B cell (primary cell): ENCODE results near the gene KIRREL1. TPM values are rescaled to one million over a fixed set of nuclear protein-coding genes. Genes with fewer than 3 reads are reported as not detected.

Experiments
- ATAC-seq: fragments of 200-7000 bp; cut with Tn5 transposase; one replicate; pipeline ENCODE4 v1.10.0; 2021; ENCODE audit warnings: low read depth, mild to moderate bottlenecking, moderate number of reproducible peaks, moderate library complexity
- CTCF ChIA-PET: fragments of 350-600 bp; sonication (Branson Sonifier 250); formaldehyde crosslinking; loops from one replicate; lab custom pipeline; 2021; ENCODE audit warnings: antibody characterized with exemption, inconsistent platforms; lab: Charles Lee
- POLR2A ChIA-PET: fragments of 350-600 bp; sonication (Branson Sonifier 250); formaldehyde crosslinking; loops from one replicate; lab custom pipeline; 2021; ENCODE audit warnings: antibody characterized with exemption; lab: Charles Lee
- DNase-seq: peaks from one replicate; pipeline ENCODE4 v3.0.0; 2013
- H2AFZ ChIP-seq: 2 replicates; pipeline ENCODE4 v1.6.1; 2012; ENCODE audit warnings: mild to moderate bottlenecking, low read depth, low read length; ENCODE audit not compliant: insufficient read depth, poor library complexity, severe bottlenecking
- H3K27ac ChIP-seq, 2 donors: 1 replicate in 1 of 2; 2 replicates in 1 of 2; pipeline ENCODE4 v1.5.1; 2012 to 2013; ENCODE audit warnings: low read length in 2 of 2, mild to moderate bottlenecking in 2 of 2, moderate library complexity in 1 of 2
- H3K27me3 ChIP-seq, 4 experiments: fragments of 200-600 bp in 1 of 4; sonication (generic) in 1 of 4; replicated peaks in 1 of 4; 1 replicate in 2 of 4; 2 replicates in 2 of 4; pipeline versions ENCODE4 v1.6.1 to v1.7.0; 2013 to 2016; ENCODE audit warnings: low read length in 3 of 4, mild to moderate bottlenecking in 2 of 4, mixed read lengths in 1 of 4, moderate library complexity in 1 of 4; ENCODE audit not compliant: insufficient read depth in 4 of 4, control insufficient read depth in 3 of 4; ENCODE audit errors: control extremely low read depth in 1 of 4
- H3K36me3 ChIP-seq, 2 experiments: replicated peaks in 1 of 2; 1 replicate in 1 of 2; 2 replicates in 1 of 2; pipeline versions ENCODE4 v1.6.1 to v1.7.1; 2013; ENCODE audit warnings: low read length in 1 of 2; ENCODE audit not compliant: insufficient read depth in 2 of 2, control insufficient read depth in 1 of 2; ENCODE audit errors: control extremely low read depth in 1 of 2, extremely low read depth in 1 of 2
- H3K4me1 ChIP-seq, 2 donors: fragments of 200-600 bp in 1 of 2; sonication (generic) in 1 of 2; 1 replicate in 1 of 2; 2 replicates in 1 of 2; pipeline versions ENCODE4 v1.5.1 to v1.6.1; 2013 to 2017; ENCODE audit warnings: low read length in 2 of 2; ENCODE audit not compliant: control insufficient read depth in 2 of 2, insufficient read depth in 2 of 2
- H3K4me2 ChIP-seq: replicated peaks from 2 replicates; pipeline ENCODE3; 2012; ENCODE audit warnings: mild to moderate bottlenecking, low read depth, low read length; ENCODE audit not compliant: poor library complexity, severe bottlenecking
- H3K4me3 ChIP-seq, 5 experiments: fragments of 200-600 bp in 1 of 5; sonication (generic) in 1 of 5; 1 replicate in 3 of 5; 2 replicates in 2 of 5; pipeline versions ENCODE4 v1.5.1 to v1.7.0; 2011 to 2016; ENCODE audit warnings: low read length in 4 of 5, mild to moderate bottlenecking in 4 of 5, low read depth in 2 of 5, control low read depth in 1 of 5, moderate library complexity in 1 of 5; ENCODE audit not compliant: insufficient read depth in 1 of 5; ENCODE audit errors: control extremely low read depth in 1 of 5, extremely low read depth in 1 of 5
- H3K79me2 ChIP-seq: fragments of 200-600 bp; sonication (generic); one replicate; pipeline ENCODE4 v1.6.0; 2016; ENCODE audit warnings: low read length; ENCODE audit not compliant: control insufficient read depth, insufficient read depth
- H3K9ac ChIP-seq: fragments of 200-600 bp; sonication (generic); 2 replicates; pipeline ENCODE4 v1.6.1; 2017; ENCODE audit warnings: mild to moderate bottlenecking, low read length, moderate library complexity
- H3K9me3 ChIP-seq, 3 donors: one replicate each; pipeline versions ENCODE4 v1.6.1 to v1.7.1; 2013; ENCODE audit warnings: low read length in 2 of 3; ENCODE audit not compliant: control insufficient read depth in 2 of 3, insufficient read depth in 1 of 3; ENCODE audit errors: control extremely low read depth in 1 of 3
- H4K20me1 ChIP-seq: 2 replicates; pipeline ENCODE4 v1.6.0; 2012; ENCODE audit warnings: mild to moderate bottlenecking, low read length; ENCODE audit not compliant: insufficient read depth, control insufficient read depth, poor library complexity, severe bottlenecking
- H3K27ac Mint-ChIP-seq: one replicate; pipeline ENCODE4 v1.8.0; 2021; ENCODE audit warnings: mixed read lengths
- H3K27me3 Mint-ChIP-seq: one replicate; pipeline ENCODE4 v1.8.0; 2021; ENCODE audit warnings: mixed read lengths
- H3K4me1 Mint-ChIP-seq: one replicate; pipeline ENCODE4 v1.8.0; 2021; ENCODE audit warnings: mixed read lengths
- H3K4me3 Mint-ChIP-seq: one replicate; pipeline ENCODE4 v1.8.0; 2021; ENCODE audit warnings: mixed read lengths
- H3K9me3 Mint-ChIP-seq: one replicate; pipeline ENCODE4 v1.8.0; 2022; ENCODE audit warnings: mixed read lengths; ENCODE audit not compliant: insufficient read depth
- EZH2 ChIP-seq: IDR thresholded peaks from 2 replicates; pipeline ENCODE4 v1.6.1; 2012; ENCODE audit warnings: borderline replicate concordance, low read depth, mild to moderate bottlenecking, moderate library complexity, low read length; ENCODE audit not compliant: insufficient read depth, poor library complexity, severe bottlenecking
- WGBS: methylation state at CpG from one replicate; pipeline ENCODE4 v1.1.5; 2013; ENCODE audit warnings: missing lambda C conversion rate; ENCODE audit not compliant: insufficient coverage; 5-methylcytosine and 5-hydroxymethylcytosine counted together
- intact Hi-C: fragments of 100-400 bp; cut with micrococcal nuclease; formaldehyde crosslinking; loops from one replicate; pipeline ENCODE4 v1.10.0; 2022
- polyA plus RNA-seq: library from polyadenylated mRNA; depleted of rRNA; stranded (reverse); fragments of >200 nt; gene quantifications from 2 replicates; pipeline ENCODE4 v1.2.3, GENCODE V29; 2012
- total RNA-seq, 2 donors: library from RNA; stranded (reverse); fragments of 120-200 nt in 1 of 2; gene quantifications; 1 replicate in 1 of 2; 2 replicates in 1 of 2; pipeline versions ENCODE4 v1.2.3 to v1.2.4, GENCODE V29; 2013 to 2022
- TF ChIP-seq, protein P1 (sequence below): fragments of 200-600 bp; IDR thresholded peaks from one replicate; pipeline ENCODE4 v1.8.0; 2022; ENCODE audit warnings: antibody characterized with exemption, mild to moderate bottlenecking

KIRREL1 gene
- total and polyA plus RNA-seq, 2 donors (not counting 1 experiment from before 2014, with no cell fraction given), result not detected

GRCh38 chr1:157956732-157957131, 36.7 kb upstream of the KIRREL1 start:
- CTCF ChIA-PET, result interaction anchor here (1.0 to 17.2 kb wide), 5 partner anchors 12 to 164 kb away, joined by 3 to 353 read pairs (median 5); a partner anchor contains a TSS
- DNase-seq, result peak; percentile 25
- H3K4me3 Mint-ChIP-seq, result no peak overlapping the region

DNA sequence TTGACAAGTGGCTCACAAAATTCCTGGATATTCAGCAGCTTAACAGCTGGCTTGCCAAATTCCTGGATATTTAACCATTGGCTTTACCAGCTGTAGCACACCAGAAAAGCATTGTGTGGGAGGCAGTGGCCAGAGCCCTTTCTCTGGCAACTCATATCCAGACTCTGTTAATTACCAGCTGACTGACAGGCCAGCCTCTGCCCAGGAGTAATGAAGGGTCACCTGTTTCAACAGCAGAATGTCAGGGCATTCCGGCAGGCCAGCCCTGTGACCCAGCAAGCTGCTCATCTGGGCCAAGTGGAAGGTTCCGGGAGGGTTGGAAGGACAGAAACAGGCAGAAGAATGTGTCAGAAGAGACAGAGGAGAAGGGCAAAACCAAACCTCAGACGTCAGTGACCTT, 35.2 kb upstream of the KIRREL1 start:
- H3K27me3 Mint-ChIP-seq, result peaks cover 17% of the 10 kb centered on the region
- Histone ChIP-seq H3K4me2 (no peak overlapping the region), H3K4me3 (no peak overlapping the region), H3K79me2 (no peaks in the 10 kb centered on the region), H2AFZ (no peak overlapping the region), H3K27me3 (peaks cover 0 to 15% (median 7%) of the 10 kb centered on the region in 4 experiments), H3K9me3 (no peaks in the 10 kb centered on the region), H3K4me1 (peaks cover 23% of the 10 kb centered on the region in 2 donors), H3K36me3 (no peaks in the 10 kb centered on the region), H4K20me1 (no peaks in the 10 kb centered on the region), H3K27ac (no peak overlapping the region), H3K9ac (no peak overlapping the region)
- WGBS, result 80% methylated on average over 1 of the region's 3 CpGs
- TF ChIP-seq EZH2, result no peak
- TF ChIP-seq, protein P1, sequence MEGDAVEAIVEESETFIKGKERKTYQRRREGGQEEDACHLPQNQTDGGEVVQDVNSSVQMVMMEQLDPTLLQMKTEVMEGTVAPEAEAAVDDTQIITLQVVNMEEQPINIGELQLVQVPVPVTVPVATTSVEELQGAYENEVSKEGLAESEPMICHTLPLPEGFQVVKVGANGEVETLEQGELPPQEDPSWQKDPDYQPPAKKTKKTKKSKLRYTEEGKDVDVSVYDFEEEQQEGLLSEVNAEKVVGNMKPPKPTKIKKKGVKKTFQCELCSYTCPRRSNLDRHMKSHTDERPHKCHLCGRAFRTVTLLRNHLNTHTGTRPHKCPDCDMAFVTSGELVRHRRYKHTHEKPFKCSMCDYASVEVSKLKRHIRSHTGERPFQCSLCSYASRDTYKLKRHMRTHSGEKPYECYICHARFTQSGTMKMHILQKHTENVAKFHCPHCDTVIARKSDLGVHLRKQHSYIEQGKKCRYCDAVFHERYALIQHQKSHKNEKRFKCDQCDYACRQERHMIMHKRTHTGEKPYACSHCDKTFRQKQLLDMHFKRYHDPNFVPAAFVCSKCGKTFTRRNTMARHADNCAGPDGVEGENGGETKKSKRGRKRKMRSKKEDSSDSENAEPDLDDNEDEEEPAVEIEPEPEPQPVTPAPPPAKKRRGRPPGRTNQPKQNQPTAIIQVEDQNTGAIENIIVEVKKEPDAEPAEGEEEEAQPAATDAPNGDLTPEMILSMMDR, result no peak
- H3K4me3 Mint-ChIP-seq, result no peak overlapping the region
- DNase-seq (no peak), ATAC-seq (no peak)
- CTCF ChIA-PET, result interaction anchor here (1.2 to 17.2 kb wide), 4 partner anchors 10 to 163 kb away, joined by 3 to 353 read pairs (median 9); a partner anchor contains a TSS
- intact Hi-C loops, result no loop called here
- POLR2A ChIA-PET, result no interaction called here
- H3K27ac Mint-ChIP-seq, result no peak overlapping the region
- no peaks in the 10 kb centered on the region for H3K9me3 Mint-ChIP-seq
- H3K4me1 Mint-ChIP-seq, result peaks cover 21% of the 10 kb centered on the region

More at GRCh38 chr1:157956732-157957131, 36.7 kb upstream of the KIRREL1 start:
- POLR2A ChIA-PET, result no interaction called here
- Mint-ChIP-seq H3K9me3 (no peaks in the 10 kb centered on the region), H3K4me1 (peaks cover 21% of the 10 kb centered on the region), H3K27ac (no peak overlapping the region), H3K27me3 (peaks cover 6% of the 10 kb centered on the region)
- H3K36me3 ChIP-seq, result no peaks in the 10 kb centered on the region
- no peak overlapping the region for H3K4me3 ChIP-seq
- no peak overlapping the region for H2AFZ ChIP-seq
- ATAC-seq, result no peak
- H3K27ac ChIP-seq, result no peak overlapping the region
- no peaks in the 10 kb centered on the region for H3K9me3 ChIP-seq
- no peaks in the 10 kb centered on the region for H4K20me1 ChIP-seq
- TF ChIP-seq EZH2, result no peak
- TF ChIP-seq, protein P1, result no peak
- H3K4me2 ChIP-seq, result peak overlapping the region; percentile 41
- peaks cover 0 to 2% (median 0%) of the 10 kb centered on the region in 4 experiments for H3K27me3 ChIP-seq
- H3K9ac ChIP-seq, result no peak overlapping the region
- WGBS, result no CpG with 5 or more reads among the region's 2 CpGs
- no peaks in the 10 kb centered on the region for H3K79me2 ChIP-seq
- intact Hi-C loops, result no loop called here
- H3K4me1 ChIP-seq, result peaks cover 23% of the 10 kb centered on the region in 2 donors
